ENCODE results near the gene PRKAR2B. TPM values are rescaled to one million over a fixed set of nuclear protein-coding genes. Genes with fewer than 3 reads are reported as not detected.
A peak's percentile ranks its signal among the peaks of the same experiment; 100 is the strongest.

PRKAR2B gene
- polyA plus RNA-seq, 3 donors = 33.3 to 41.0 (median 37.5) TPM

GRCh38 chr7:107164092-107164491 lies 119.6 kb downstream of the PRKAR2B start:
- no peak for DNase-seq (ENCODE audit: extremely low read depth in 1 of 11, low read depth in 9 of 11, low spot score in 4 of 11)

DNA sequence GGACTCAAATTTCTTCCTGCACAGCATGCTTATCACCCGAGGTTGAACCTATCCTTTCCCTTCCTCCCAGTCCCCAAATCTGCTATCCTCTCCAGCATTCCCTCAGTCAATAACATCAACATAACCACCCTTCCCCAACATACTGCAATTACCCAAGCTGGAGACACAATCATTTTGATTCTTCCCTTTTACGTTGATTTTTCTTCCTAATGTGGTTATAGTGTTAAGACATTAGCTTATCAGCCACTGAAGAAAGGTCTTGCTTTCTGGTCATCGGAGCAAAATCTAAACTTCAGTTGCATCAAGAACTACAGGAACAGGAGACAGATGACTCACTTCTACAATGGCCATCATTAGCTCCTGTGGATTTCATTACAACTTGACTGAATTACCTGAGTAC lies 120.8 kb downstream of the PRKAR2B start:
- DNase-seq (ENCODE audit: extremely low read depth in 1 of 11, low read depth in 9 of 11, low spot score in 4 of 11) = no peak

- no peak for DNase-seq (ENCODE audit: extremely low read depth in 1 of 11, low read depth in 9 of 11, low spot score in 4 of 11)
Observed at GRCh38 chr7:107166736-107167426, 122.4 kb downstream of the PRKAR2B start.

- DNase-seq (ENCODE audit: extremely low read depth in 1 of 11, low read depth in 9 of 11, low spot score in 4 of 11) = peak; percentile 46 to 81 (median 62)
Observed at GRCh38 chr7:107167483-107168232, 123.2 kb downstream of the PRKAR2B start.

GRCh38 chr7:107168233-107169119 lies 124.0 kb downstream of the PRKAR2B start, which contains the start of gene HBP1:
TSS of gene HBP1 (plus strand) at chr7:107169003. CDS start at chr7:107179894, 10,891 bp downstream.
- DNase-seq (ENCODE audit: extremely low read depth in 1 of 11, low read depth in 9 of 11, low spot score in 4 of 11) = peak; percentile 98 to 100 (median 100)

DNA sequence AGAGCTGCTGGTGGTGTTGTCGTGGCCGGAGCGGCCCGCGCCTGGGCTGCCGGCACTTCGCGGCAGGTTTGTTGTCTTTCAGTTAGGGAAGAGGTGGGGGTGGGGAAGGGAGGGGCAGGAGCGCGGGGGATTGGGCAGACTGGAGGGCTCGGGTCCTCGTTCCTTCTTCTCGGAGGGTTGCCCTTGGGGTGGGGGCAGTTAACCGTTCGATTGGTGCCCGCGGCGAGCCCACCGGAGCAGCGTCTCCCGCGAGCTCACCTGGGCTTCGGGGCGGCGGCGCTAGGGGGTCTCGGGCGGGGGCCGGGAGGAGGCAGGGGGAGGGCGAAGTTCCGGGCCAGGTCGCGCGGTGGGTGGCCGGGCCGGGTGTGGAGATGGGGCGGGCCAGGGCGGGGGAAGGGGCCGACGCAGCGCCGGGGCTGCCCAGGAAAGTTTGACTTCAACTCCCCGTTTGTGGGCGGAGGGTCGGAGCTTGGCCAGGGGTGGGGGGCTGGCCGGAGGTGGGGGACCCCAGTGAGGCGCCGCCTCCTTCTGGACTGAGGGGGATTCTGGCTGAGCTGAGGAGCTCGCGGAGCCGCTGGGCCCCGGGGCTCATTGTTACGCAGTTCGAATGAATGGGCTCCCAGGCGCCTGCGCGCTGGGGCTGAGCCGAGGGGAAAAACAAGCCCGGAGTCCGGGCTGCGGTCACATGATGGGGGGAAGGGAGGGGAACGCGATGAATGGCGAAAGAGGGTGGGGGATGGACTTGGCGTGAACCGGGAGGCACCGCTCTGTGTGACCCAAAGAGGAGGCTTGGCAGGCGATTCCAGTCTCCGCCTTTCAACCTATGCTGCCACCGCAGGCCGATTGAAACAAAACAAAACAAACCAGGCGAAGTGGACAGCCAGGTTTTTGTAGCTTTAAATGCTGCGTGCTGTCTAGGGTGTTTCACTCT lies 124.9 kb downstream of the PRKAR2B start:
- DNase-seq (ENCODE audit: extremely low read depth in 1 of 11, low read depth in 9 of 11, low spot score in 4 of 11) = peak; percentile 87 to 96 (median 94)

DNA sequence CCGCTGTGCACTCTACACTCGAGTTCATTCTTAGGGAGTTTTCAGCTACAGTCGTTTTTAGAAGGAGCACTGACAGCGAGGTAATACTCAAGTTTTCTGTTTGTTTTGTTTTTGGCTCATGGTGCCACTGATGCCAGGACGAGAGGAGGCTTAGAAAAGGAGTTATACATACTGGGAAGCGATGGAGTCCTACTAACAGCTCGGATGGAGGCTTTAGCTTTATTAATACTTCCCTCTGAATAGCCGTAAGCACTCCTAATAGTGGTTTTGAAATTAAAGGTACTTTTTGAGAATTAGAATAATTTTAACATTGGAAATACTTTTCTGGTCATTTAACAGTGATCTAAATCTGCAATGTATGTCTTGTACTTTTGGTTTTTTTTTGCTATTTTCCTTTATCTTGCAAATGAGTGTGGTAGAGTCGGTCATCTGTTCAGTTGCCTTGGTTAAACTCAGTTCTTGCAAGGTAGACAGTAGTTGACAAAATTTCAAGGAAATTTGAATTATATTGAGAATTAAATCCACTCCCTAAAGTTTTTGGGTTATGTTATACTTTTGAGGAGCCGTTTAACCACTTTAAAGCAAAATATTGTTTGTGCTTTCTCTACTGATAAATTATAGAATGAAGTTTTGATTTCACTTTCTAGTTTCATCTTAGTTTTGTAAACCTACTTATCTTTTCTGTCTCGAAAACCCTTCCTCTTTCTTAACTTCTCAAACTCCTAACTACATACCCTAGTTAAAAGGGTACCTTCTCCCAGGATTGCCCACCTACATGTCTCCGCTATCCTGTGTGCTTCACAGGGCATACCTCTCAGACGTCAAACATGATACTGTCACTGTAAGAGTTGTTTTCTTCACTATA lies 125.8 kb downstream of the PRKAR2B start:
- no peak for DNase-seq (ENCODE audit: extremely low read depth in 1 of 11, low read depth in 9 of 11, low spot score in 4 of 11)

DNA sequence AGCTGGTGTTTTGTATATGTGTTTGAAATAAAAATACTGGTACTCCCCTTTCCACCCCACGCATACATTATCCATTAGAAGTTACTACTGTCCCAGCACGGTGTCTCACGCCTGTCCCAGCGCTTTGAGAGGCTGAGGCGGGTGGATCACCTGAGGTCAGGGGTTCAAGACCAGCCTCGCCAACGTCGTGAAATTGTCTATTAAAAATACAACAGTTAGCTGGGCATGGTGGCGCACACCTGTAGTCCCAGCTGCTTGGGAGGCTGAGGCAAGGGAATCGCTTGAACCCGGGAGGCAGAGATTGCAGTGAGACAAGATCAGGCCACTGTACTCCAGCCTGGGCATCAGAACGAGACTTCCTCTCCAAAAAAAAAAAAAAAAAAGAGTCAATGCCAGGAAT lies 127.0 kb downstream of the PRKAR2B start:
- no peak for DNase-seq (ENCODE audit: extremely low read depth in 1 of 11, low read depth in 9 of 11, low spot score in 4 of 11)

GRCh38 chr7:107172276-107173032 lies 127.9 kb downstream of the PRKAR2B start:
- no peak for DNase-seq (ENCODE audit: extremely low read depth in 1 of 11, low read depth in 9 of 11, low spot score in 4 of 11)

DNA sequence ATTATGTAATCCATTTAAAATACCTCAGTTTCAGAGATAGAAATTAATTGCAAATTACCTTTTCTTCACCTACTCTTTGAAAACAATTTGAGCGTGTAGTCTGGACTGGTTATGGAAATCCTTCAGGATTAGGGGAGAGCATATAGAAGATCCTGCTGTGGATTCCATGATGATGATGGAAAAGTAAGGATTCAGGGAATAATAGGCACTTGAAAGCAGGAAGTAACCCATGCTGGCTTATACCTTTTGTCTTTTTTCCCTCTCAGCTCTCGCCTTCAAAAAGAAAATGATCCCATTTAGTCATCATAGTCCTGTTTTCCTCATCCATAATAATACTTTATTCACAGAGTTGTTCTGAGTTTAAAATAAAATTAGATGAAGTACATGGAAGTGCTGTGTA lies 128.7 kb downstream of the PRKAR2B start:
- no peak for DNase-seq (ENCODE audit: extremely low read depth in 1 of 11, low read depth in 9 of 11, low spot score in 4 of 11)

DNA sequence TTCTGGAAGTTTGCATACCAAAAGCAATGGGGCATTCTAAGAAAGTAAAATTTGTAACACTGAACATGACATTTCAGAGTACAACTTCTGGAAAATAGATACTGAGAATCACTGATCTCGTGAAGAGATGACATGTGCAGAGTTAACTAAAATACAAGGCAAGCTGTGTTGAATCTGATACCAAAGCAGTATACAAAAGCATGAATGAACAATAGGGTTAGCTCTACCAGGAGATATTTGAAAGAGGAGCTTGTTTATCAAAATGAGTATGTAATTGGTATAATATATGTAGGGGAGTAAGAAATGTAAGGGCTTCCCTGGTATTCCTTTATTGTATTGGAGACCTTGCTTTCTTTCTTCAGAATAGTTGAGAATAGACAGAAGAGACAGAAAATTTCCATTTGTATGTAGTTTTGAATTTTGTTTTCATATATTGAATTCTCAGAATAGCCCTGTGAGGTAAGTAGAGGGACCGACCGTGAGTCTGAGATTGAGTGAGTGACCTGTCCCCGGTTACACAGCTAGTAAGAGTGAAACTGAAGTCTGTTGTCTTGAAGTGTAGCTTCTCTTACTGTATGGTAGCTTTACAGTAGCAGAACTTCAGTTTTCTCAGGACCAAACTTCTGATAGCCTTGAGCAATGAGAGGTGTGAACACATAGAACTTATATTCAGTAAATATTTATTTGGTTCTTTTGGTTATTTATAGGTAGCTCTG lies 129.3 kb downstream of the PRKAR2B start:
- DNase-seq (ENCODE audit: extremely low read depth in 1 of 11, low read depth in 9 of 11, low spot score in 4 of 11) = no peak

DNA sequence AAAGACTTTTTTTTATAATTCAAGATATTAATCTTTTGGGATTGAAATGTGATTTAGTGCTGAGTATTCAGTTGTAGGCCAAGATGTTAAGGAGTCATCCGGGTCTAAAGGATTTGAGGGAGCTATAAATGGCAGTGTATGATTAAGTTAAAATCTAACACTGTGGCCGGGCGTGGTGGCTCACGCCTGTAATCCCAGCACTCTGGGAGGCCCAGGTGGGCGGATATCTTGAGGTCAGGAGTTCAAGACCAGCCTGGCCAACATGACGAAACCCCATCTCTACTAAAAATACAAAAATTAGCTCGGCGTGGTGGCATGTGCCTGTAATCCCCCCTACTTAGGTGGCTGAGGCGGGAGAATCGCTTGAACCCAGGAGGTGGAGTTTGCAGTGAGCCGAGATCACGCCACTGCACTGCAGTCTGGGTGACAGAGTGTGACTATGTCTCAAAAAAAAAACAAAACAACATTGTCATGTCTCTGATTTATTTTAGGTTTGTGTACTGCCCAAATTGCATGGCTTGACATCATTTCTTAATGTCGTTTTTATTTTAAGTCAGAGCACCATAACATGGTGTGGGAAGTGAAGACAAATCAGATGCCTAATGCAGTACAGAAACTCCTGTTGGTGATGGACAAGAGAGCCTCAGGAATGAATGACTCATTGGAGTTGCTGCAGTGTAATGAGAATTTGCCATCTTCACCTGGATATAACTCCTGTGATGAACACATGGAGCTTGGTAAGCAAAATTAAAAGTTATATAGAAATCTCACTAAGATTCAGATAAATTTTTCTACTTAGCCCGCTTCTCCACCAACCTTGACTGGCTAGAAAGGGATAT lies 135.0 kb downstream of the PRKAR2B start:
- no peak for DNase-seq (ENCODE audit: extremely low read depth in 1 of 11, low read depth in 9 of 11, low spot score in 4 of 11)

DNA sequence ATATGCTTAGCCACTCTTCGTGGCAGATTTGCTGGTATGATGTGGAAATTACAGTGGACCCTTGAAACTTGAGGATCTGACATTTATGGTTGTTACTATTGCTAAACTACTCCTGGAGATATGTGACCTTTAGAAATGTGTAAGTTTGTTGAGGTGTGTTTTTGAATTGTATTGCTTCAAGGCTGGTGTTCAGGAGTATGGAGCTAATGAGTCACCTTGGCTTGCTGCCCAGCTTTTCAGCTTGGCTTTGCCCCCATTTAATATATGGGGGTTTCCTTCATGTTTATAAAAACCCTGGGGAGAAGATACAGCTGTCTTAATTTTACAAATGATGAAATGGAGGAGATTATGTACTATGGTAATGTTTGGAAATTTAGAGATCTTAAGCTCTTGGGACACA lies 135.9 kb downstream of the PRKAR2B start:
- DNase-seq (ENCODE audit: extremely low read depth in 1 of 11, low read depth in 9 of 11, low spot score in 4 of 11) = no peak

DNA sequence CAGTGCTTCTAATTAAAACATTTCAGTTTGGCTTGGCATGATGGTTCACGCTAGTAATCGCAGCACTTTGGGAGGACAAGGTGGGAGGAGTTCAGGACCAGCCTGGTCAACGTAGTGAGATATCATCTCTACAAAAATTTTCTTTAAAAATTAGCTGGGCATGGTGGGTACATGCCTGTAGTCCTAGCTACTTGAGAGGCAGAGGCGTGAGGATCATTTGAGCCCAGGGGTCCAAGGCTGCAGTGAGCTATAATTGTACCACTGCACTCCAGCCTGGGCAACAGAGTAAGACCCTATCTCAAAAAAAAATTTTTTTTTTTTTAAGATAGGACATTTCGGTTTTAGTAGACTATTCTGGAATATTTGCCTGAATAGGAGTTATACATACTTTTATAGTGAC lies 136.7 kb downstream of the PRKAR2B start:
- DNase-seq (ENCODE audit: extremely low read depth in 1 of 11, low read depth in 9 of 11, low spot score in 4 of 11) = no peak

DNA sequence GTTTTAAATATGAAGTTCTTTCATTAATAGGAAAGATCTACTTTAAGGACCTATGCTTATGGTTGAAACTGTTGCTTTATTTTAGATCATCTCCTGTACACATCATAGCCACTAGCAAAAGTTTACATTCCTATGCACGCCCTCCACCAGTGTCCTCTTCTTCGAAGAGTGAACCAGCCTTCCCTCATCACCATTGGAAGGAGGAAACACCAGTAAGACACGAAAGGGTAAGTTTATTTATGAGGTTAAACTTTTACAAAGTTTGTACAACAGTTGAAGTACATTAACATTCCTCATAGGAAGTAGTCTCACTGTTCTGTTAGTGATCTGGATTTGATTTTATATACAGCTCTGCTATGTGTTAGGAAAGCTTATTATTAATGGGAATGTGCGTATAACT lies 141.2 kb downstream of the PRKAR2B start:
- DNase-seq (ENCODE audit: extremely low read depth in 1 of 11, low read depth in 9 of 11, low spot score in 4 of 11) = no peak
